K562 (cell line): Measurements from ENCODE around the gene ERN1. TPM values are rescaled to one million over a fixed set of nuclear protein-coding genes. Genes with fewer than 3 reads are reported as not detected.

Source experiments
- ATAC-seq: fragments of 200-7000 bp; cut with Tn5 transposase; 3 replicates; pipeline ENCODE4 v1.9.1; 2020; ENCODE audit warnings: moderate library complexity
- BruUV-seq: library from RNA; stranded (reverse); fragments of 400-500 nt; replicated peaks from 2 replicates; lab custom pipeline; 2021; lab: Mats Ljungman, UMichigan
- CTCF ChIA-PET: fragments of 300-600 bp; formaldehyde crosslinking; extraction: SDS; loops from one replicate; lab custom pipeline; 2021; ENCODE audit warnings: low intra/inter-chr PET ratio; lab: Yijun Ruan, JAX
- POLR2A ChIA-PET: fragments of 300-600, 350-650 bp; sonication (Branson Sonifier 250); formaldehyde crosslinking; extraction: SDS; loops from one replicate; lab custom pipeline; 2021; ENCODE audit warnings: antibody characterized with exemption, inconsistent platforms; lab: Yijun Ruan, JAX
- DNase-seq, 4 experiments: peaks; one replicate each; pipeline versions ENCODE4 v3.0.0 to v3.0.0-alpha.2; 2011 to 2018; ENCODE audit warnings: low spot score in 3 of 4, mixed read lengths in 3 of 4; ENCODE audit errors: extremely low read depth in 1 of 4
- FAIRE-seq: peaks from 2 replicates; lab custom pipeline; 2011; peaks lifted over from hg19 to GRCh38; lab: Jason Lieb, UNC
- H2AFZ ChIP-seq: 2 replicates; pipeline ENCODE4 v1.6.0; 2011; ENCODE audit warnings: low read depth, low read length, control low read depth, inconsistent platforms
- H3K27ac ChIP-seq: fragments of 200-600 bp; 3 replicates; pipeline ENCODE4 v1.8.0; 2011; ENCODE audit warnings: low read depth, mild to moderate bottlenecking, control low read depth, inconsistent platforms, low read length, moderate library complexity, mixed read lengths; ENCODE audit errors: extremely low read depth
- H3K27me3 ChIP-seq, 2 experiments: fragments of 300-600 bp in 1 of 2; 2 replicates in 1 of 2; 3 replicates in 1 of 2; pipeline versions ENCODE4 v1.6.0 to v1.8.0; 2011; ENCODE audit warnings: inconsistent platforms in 2 of 2, low read length in 2 of 2, mild to moderate bottlenecking in 1 of 2, mixed read lengths in 1 of 2, moderate library complexity in 1 of 2; ENCODE audit not compliant: control insufficient read depth in 2 of 2, insufficient read depth in 2 of 2
- H3K36me3 ChIP-seq: fragments of 300-600 bp; 3 replicates; pipeline ENCODE4 v1.8.0; 2011; ENCODE audit warnings: mild to moderate bottlenecking, low read length, inconsistent platforms; ENCODE audit not compliant: control insufficient read depth, insufficient read depth
- H3K4me1 ChIP-seq, 2 experiments: fragments of 200-600 bp in 1 of 2; replicated peaks in 1 of 2; 2 replicates in 1 of 2; 3 replicates in 1 of 2; pipeline versions ENCODE4 v1.5.1 to v1.8.0; 2011; ENCODE audit warnings: inconsistent platforms in 2 of 2, low read length in 2 of 2, mild to moderate bottlenecking in 1 of 2, mixed read lengths in 1 of 2, moderate library complexity in 1 of 2; ENCODE audit not compliant: control insufficient read depth in 2 of 2, insufficient read depth in 2 of 2
- H3K4me2 ChIP-seq: 2 replicates; pipeline ENCODE4 v1.6.1; 2011; ENCODE audit warnings: low read length, control low read depth, inconsistent platforms, mixed read lengths; ENCODE audit not compliant: insufficient read depth
- H3K4me3 ChIP-seq: fragments of 200-600 bp; sonication (generic), shearing (Covaris generic); 2 replicates; pipeline ENCODE4 v1.5.1; 2016; ENCODE audit warnings: control low read depth, inconsistent platforms
- H3K79me2 ChIP-seq: fragments of 200-600 bp; 3 replicates; pipeline ENCODE4 v1.8.0; 2011; ENCODE audit warnings: low read length, inconsistent platforms; ENCODE audit not compliant: control insufficient read depth, insufficient read depth
- H3K9ac ChIP-seq, 2 experiments: 2 replicates each; pipeline versions ENCODE4 v1.6.0 to v1.6.1; 2011; ENCODE audit warnings: low read depth in 2 of 2, low read length in 2 of 2, control low read depth in 1 of 2, inconsistent platforms in 1 of 2, mild to moderate bottlenecking in 1 of 2, mixed read lengths in 1 of 2; ENCODE audit not compliant: insufficient read depth in 1 of 2
- H3K9me1 ChIP-seq: one replicate; pipeline ENCODE4 v1.6.0; 2011; ENCODE audit warnings: inconsistent platforms, mild to moderate bottlenecking, low read length, moderate library complexity; ENCODE audit not compliant: control insufficient read depth, insufficient read depth
- H3K9me3 ChIP-seq: replicated peaks from 2 replicates; pipeline ENCODE4 v1.5.1; 2011; ENCODE audit warnings: low read depth, low read length, inconsistent platforms; ENCODE audit not compliant: control insufficient read depth, insufficient read depth
- H4K20me1 ChIP-seq: replicated peaks from 2 replicates; pipeline ENCODE4 v1.6.1; 2011; ENCODE audit warnings: low read length, inconsistent platforms, mixed read lengths; ENCODE audit not compliant: control insufficient read depth, insufficient read depth
- CEBPG ChIP-seq, 3 experiments: fragments of 200-800 bp in 1 of 3; sonication (Bioruptor generic) in 1 of 3; sonication (generic) in 1 of 3; formaldehyde crosslinking in 1 of 3; IDR thresholded peaks in 2 of 3; conservative IDR thresholded peaks in 1 of 3; 2 replicates each; pipeline versions ENCODE4 v1.6.1 to v1.8.0; 2016 to 2022; ENCODE audit warnings: missing compliant biosample characterization in 2 of 3, missing genetic modification characterization in 2 of 3, mild to moderate bottlenecking in 1 of 3, missing genetic modification reagents in 1 of 3
- CTBP1 ChIP-seq: fragments of 450-650 bp; IDR thresholded peaks from 2 replicates; pipeline ENCODE4 v1.6.1; 2016; ENCODE audit warnings: borderline replicate concordance
- L3MBTL2 ChIP-seq: fragments of 450-650 bp; IDR thresholded peaks from 2 replicates; pipeline ENCODE4 v1.6.1; 2016; ENCODE audit warnings: mild to moderate bottlenecking, moderate library complexity
- MIER1 ChIP-seq: fragments of 450-650 bp; IDR thresholded peaks from 2 replicates; pipeline ENCODE4 v1.6.1; 2016; ENCODE audit warnings: antibody characterized with exemption, mild to moderate bottlenecking, low read depth
- NELFE ChIP-seq: IDR thresholded peaks from 2 replicates; pipeline ENCODE4 v1.6.1; 2011; ENCODE audit warnings: mild to moderate bottlenecking; ENCODE audit not compliant: insufficient read depth, insufficient read length
- NFE2 ChIP-seq: IDR thresholded peaks from 2 replicates; pipeline ENCODE4 v1.6.1; 2014; ENCODE audit warnings: antibody characterized with exemption, low read depth
- TOE1 ChIP-seq, 2 experiments: fragments of 450-650 bp in 1 of 2; sonication (generic) in 1 of 2; formaldehyde crosslinking in 1 of 2; IDR thresholded peaks; 2 replicates each; pipeline versions ENCODE4 v1.7.1 to v1.8.0; 2016 to 2022; ENCODE audit warnings: borderline replicate concordance in 2 of 2, mild to moderate bottlenecking in 2 of 2, antibody characterized with exemption in 1 of 2, inconsistent platforms in 1 of 2, low read depth in 1 of 2, missing genetic modification reagents in 1 of 2, moderate library complexity in 1 of 2
- U2AF2 ChIP-seq: fragments of 200-400 bp; formaldehyde crosslinking; optimal IDR thresholded peaks from 2 replicates; pipeline ENCODE3; 2017; ENCODE audit warnings: low read depth, mild to moderate bottlenecking, low read length
- ZBTB17 ChIP-seq: fragments of 450-650 bp; formaldehyde crosslinking; IDR thresholded peaks from 2 replicates; pipeline ENCODE4 v1.4.0; 2020; ENCODE audit warnings: mild to moderate bottlenecking
- ZNF175 ChIP-seq: fragments of 200-800 bp; sonication (Bioruptor generic); IDR thresholded peaks from 2 replicates; pipeline ENCODE4 v1.6.1; 2016; ENCODE audit warnings: low read depth, mild to moderate bottlenecking, missing genetic modification characterization, missing compliant biosample characterization
- ZNF41 ChIP-seq: fragments of 250-450 bp; sonication (Bioruptor Pico); conservative IDR thresholded peaks from 2 replicates; pipeline ENCODE4 v1.4.0; 2020; ENCODE audit warnings: mild to moderate bottlenecking
- WGBS: fragments of 100-300 bp; shearing (Covaris generic); methylation state at CpG from one replicate; pipeline ENCODE4 v1.1.6; 2016; ENCODE audit warnings: low coverage, mixed read lengths; ENCODE audit not compliant: insufficient coverage; ENCODE audit errors: missing lambda C conversion rate; 5-methylcytosine and 5-hydroxymethylcytosine counted together
- in situ Hi-C: fragments of 300-500 bp; cut with MboI; formaldehyde crosslinking; loops from 4 replicates; pipeline ENCODE4 v1.15.0; 2018; ENCODE audit warnings: inconsistent platforms, mixed read lengths
- intact Hi-C: fragments of 100-400 bp; cut with micrococcal nuclease; formaldehyde crosslinking; loops from 2 replicates; pipeline ENCODE4 v1.14.2; 2022
- polyA plus RNA-seq, 8 experiments: library from polyadenylated mRNA; depleted of rRNA in 4 of 8; stranded (reverse) in 5 of 8; unstranded in 3 of 8; fragments of >200 nt; fragmentation: Nextera tagmentation in 2 of 8; fragmentation: Illumina TruSeq in 1 of 8; extraction: Ambion mirVana in 2 of 8; extraction: Trizol in 1 of 8; gene quantifications; 2 replicates each; pipeline versions ENCODE4 v1.2.1 to v1.2.3, GENCODE V29; 2011 to 2014; ENCODE audit warnings: inconsistent platforms in 1 of 8, missing spikeins in 1 of 8
- total RNA-seq, 7 experiments: library from RNA; depleted of rRNA in 6 of 7; stranded (reverse); fragments of >200 nt in 6 of 7; fragmentation: Illumina TruSeq in 2 of 7; extraction: Trizol in 2 of 7; gene quantifications; 2 replicates each; pipeline versions ENCODE4 v1.2.1 to v1.2.3, GENCODE V29; 2011 to 2021; ENCODE audit warnings: low replicate concordance in 1 of 7
- TF ChIP-seq, protein P1 (sequence below), 3 experiments: fragments of 200-800 bp in 1 of 3; fragments of 250-450 bp in 1 of 3; fragments of 450-650 bp in 1 of 3; sonication (Bioruptor Pico) in 1 of 3; sonication (Bioruptor generic) in 1 of 3; formaldehyde crosslinking in 1 of 3; IDR thresholded peaks; 2 replicates each; pipeline versions ENCODE4 v1.6.1 to v1.8.0; 2016 to 2022; ENCODE audit warnings: mild to moderate bottlenecking in 2 of 3, missing genetic modification characterization in 2 of 3, missing compliant biosample characterization in 1 of 3, moderate library complexity in 1 of 3
- TF ChIP-seq, protein P2 (sequence below): sonication (generic); formaldehyde crosslinking; IDR thresholded peaks from 2 replicates; pipeline ENCODE4 v1.8.0; 2022; ENCODE audit warnings: mild to moderate bottlenecking, low read depth, missing genetic modification reagents

Gene ERN1
- total and polyA plus RNA-seq, 9 of the 15 experiments (the other 6 are each of a cell fraction or from before 2014, with no cell fraction given), result 2.1 to 22.5 (median 7.3) TPM

DNA sequence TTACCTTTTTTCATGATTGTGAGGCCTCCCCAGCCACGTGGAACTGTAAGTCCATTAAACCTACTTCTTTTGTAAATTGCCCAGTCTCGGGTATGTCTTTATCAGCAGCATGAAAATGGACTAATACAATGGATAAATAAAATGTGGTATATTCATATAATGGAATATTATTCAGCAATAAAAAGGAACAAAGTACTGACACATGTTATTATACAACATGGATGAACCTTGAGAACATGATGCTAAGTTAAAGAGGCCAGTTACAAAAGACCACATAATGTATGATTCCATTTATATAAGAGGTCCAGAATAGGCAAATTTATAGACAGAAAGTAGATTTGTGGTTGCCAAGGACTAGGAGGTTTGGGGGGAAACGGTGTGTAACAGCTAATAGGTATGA lies 5.3 kb downstream of the ERN1 start:
- H3K4me2 ChIP-seq, result no peak overlapping the region
- no peak overlapping the region for H3K9ac ChIP-seq
- no TSS peak for BruUV-seq
- H3K27me3 ChIP-seq, result no peaks in the 10 kb centered on the region
- in situ Hi-C loops, result no loop called here
- FAIRE-seq, result no peak
- no peaks in the 10 kb centered on the region for H3K9me3 ChIP-seq
- peaks cover 3% of the 10 kb centered on the region for H3K9me1 ChIP-seq
- H3K4me3 ChIP-seq, result no peak overlapping the region
- POLR2A ChIA-PET, result interaction anchor here (1.5 to 2.3 kb wide), 2 partner anchors 9 to 21 kb away, joined by 6 read pairs; no protein-coding TSS in a partner anchor
- no peak for ATAC-seq
- H3K36me3 ChIP-seq, result peaks cover 2% of the 10 kb centered on the region; the same call in 1 of the 3 replicates
- TF ChIP-seq NELFE (no peak), ZNF41 (CRISPR knock-in tag) (no peak), CEBPG (CRISPR knock-in tag; IDR thresholded peaks at IDR 0.05) (no peak), CEBPG (tag; conservative IDR thresholded peaks at IDR 0.05 in 1 of 2, IDR thresholded peaks at IDR 0.05 in 1 of 2) (no peak), ZNF175 (CRISPR knock-in tag) (no peak), MIER1 (no peak), L3MBTL2 (no peak), NFE2 (no peak), TOE1 (IDR thresholded peaks at IDR 0.05; ENCODE audit: borderline replicate concordance) (no peak), TOE1 (CRISPR knock-in tag; IDR thresholded peaks at IDR 0.05; ENCODE audit: borderline replicate concordance, low read depth) (no peak), CTBP1 (no peak), U2AF2 (no peak), ZBTB17 (CRISPR knock-in tag) (no peak)
- TF ChIP-seq, protein P1, sequence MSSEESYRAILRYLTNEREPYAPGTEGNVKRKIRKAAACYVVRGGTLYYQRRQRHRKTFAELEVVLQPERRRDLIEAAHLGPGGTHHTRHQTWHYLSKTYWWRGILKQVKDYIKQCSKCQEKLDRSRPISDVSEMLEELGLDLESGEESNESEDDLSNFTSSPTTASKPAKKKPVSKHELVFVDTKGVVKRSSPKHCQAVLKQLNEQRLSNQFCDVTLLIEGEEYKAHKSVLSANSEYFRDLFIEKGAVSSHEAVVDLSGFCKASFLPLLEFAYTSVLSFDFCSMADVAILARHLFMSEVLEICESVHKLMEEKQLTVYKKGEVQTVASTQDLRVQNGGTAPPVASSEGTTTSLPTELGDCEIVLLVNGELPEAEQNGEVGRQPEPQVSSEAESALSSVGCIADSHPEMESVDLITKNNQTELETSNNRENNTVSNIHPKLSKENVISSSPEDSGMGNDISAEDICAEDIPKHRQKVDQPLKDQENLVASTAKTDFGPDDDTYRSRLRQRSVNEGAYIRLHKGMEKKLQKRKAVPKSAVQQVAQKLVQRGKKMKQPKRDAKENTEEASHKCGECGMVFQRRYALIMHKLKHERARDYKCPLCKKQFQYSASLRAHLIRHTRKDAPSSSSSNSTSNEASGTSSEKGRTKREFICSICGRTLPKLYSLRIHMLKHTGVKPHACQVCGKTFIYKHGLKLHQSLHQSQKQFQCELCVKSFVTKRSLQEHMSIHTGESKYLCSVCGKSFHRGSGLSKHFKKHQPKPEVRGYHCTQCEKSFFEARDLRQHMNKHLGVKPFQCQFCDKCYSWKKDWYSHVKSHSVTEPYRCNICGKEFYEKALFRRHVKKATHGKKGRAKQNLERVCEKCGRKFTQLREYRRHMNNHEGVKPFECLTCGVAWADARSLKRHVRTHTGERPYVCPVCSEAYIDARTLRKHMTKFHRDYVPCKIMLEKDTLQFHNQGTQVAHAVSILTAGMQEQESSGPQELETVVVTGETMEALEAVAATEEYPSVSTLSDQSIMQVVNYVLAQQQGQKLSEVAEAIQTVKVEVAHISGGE (CRISPR knock-in tag; IDR thresholded peaks at IDR 0.05), result no peak
- TF ChIP-seq, protein P2, sequence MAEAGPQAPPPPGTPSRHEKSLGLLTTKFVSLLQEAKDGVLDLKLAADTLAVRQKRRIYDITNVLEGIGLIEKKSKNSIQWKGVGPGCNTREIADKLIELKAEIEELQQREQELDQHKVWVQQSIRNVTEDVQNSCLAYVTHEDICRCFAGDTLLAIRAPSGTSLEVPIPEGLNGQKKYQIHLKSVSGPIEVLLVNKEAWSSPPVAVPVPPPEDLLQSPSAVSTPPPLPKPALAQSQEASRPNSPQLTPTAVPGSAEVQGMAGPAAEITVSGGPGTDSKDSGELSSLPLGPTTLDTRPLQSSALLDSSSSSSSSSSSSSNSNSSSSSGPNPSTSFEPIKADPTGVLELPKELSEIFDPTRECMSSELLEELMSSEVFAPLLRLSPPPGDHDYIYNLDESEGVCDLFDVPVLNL (CRISPR knock-in tag), result no peak
- TF ChIP-seq, all 486 proteins: peak for 0
- 89% methylated on average over 3 of the region's 3 CpGs for WGBS
- Histone ChIP-seq H3K4me1 (peaks cover 9 to 11% of the 10 kb centered on the region in 2 experiments; a peak in 4 of 5 replicates), H2AFZ (no peak overlapping the region), H3K27ac (no peak overlapping the region), H4K20me1 (no peaks in the 10 kb centered on the region), H3K79me2 (peaks cover 40% of the 10 kb centered on the region)
- intact Hi-C loops, result no loop called here
- CTCF ChIA-PET, result no interaction called here
- DNase-seq, result no peak
